Neuronal stem cell (in vitro differentiated cells): ENCODE results near the gene CD1D.

Experiments
- DNase-seq: peaks from one replicate; pipeline ENCODE4 v3.0.0-alpha.2; 2013; ENCODE audit warnings: low spot score
- H2AFZ ChIP-seq: one replicate; pipeline ENCODE4 v1.6.1; 2013; ENCODE audit warnings: mild to moderate bottlenecking, low read length, inconsistent platforms
- H2AK5ac ChIP-seq: 2 replicates; pipeline ENCODE4 v1.6.1; 2013; ENCODE audit warnings: low read depth, mild to moderate bottlenecking, inconsistent platforms, low read length, moderate library complexity, mixed read lengths
- H2BK120ac ChIP-seq: 2 replicates; pipeline ENCODE4 v1.6.1; 2013; ENCODE audit warnings: low read depth, mild to moderate bottlenecking, inconsistent platforms, low read length, moderate library complexity, mixed read lengths
- H2BK12ac ChIP-seq: one replicate; pipeline ENCODE4 v1.6.1; 2013; ENCODE audit warnings: low read length, inconsistent platforms
- H2BK15ac ChIP-seq: 2 replicates; pipeline ENCODE4 v1.6.1; 2013; ENCODE audit warnings: mild to moderate bottlenecking, low read length, inconsistent platforms, mixed read lengths
- H2BK5ac ChIP-seq: one replicate; pipeline ENCODE4 v1.6.1; 2013; ENCODE audit warnings: inconsistent platforms, mild to moderate bottlenecking, low read length, moderate library complexity
- H3K14ac ChIP-seq: one replicate; pipeline ENCODE4 v1.6.1; 2013; ENCODE audit warnings: low read length, inconsistent platforms
- H3K18ac ChIP-seq: 2 replicates; pipeline ENCODE4 v1.6.1; 2013; ENCODE audit warnings: low read length, inconsistent platforms
- H3K23ac ChIP-seq: 2 replicates; pipeline ENCODE4 v1.6.1; 2013; ENCODE audit warnings: low read depth, mild to moderate bottlenecking, mixed read lengths, low read length, inconsistent platforms; ENCODE audit not compliant: poor library complexity
- H3K27ac ChIP-seq: replicated peaks from 3 replicates; pipeline ENCODE4 v1.5.1; 2013; ENCODE audit warnings: low read length, inconsistent platforms
- H3K27me3 ChIP-seq, 3 experiments: 2 replicates each; pipeline ENCODE4 v1.6.1; 2013; ENCODE audit warnings: low read length in 3 of 3, mild to moderate bottlenecking in 2 of 3, inconsistent platforms in 1 of 3, low read depth in 1 of 3, mixed read lengths in 1 of 3, moderate library complexity in 1 of 3; ENCODE audit not compliant: control insufficient read depth in 3 of 3, insufficient read depth in 3 of 3
- H3K36me3 ChIP-seq, 2 donors: replicated peaks in 1 of 2; 2 replicates each; pipeline ENCODE4 v1.6.1; 2013; ENCODE audit warnings: low read length in 2 of 2; ENCODE audit not compliant: control insufficient read depth in 2 of 2, insufficient read depth in 2 of 2
- H3K4ac ChIP-seq: 2 replicates; pipeline ENCODE4 v1.6.1; 2013; ENCODE audit warnings: inconsistent platforms, mild to moderate bottlenecking, low read length, moderate library complexity
- H3K4me1 ChIP-seq, 2 donors: 1 replicate in 1 of 2; 2 replicates in 1 of 2; pipeline ENCODE4 v1.6.1; 2013; ENCODE audit warnings: low read length in 2 of 2, low read depth in 1 of 2; ENCODE audit not compliant: control insufficient read depth in 2 of 2, insufficient read depth in 1 of 2
- H3K4me2 ChIP-seq: one replicate; pipeline ENCODE4 v1.6.1; 2013; ENCODE audit warnings: mild to moderate bottlenecking, low read length, inconsistent platforms; ENCODE audit not compliant: insufficient read depth, poor library complexity, severe bottlenecking
- H3K4me3 ChIP-seq, 2 donors: 2 replicates each; pipeline ENCODE4 v1.5.1; 2013; ENCODE audit warnings: low read length in 2 of 2, mild to moderate bottlenecking in 2 of 2, inconsistent platforms in 1 of 2, moderate library complexity in 1 of 2
- H3K79me1 ChIP-seq: one replicate; pipeline ENCODE4 v1.6.1; 2013; ENCODE audit warnings: low read depth, mild to moderate bottlenecking, inconsistent platforms, low read length, moderate library complexity
- H3K9ac ChIP-seq: one replicate; pipeline ENCODE4 v1.6.1; 2013; ENCODE audit warnings: mild to moderate bottlenecking, low read depth, low read length, inconsistent platforms; ENCODE audit not compliant: poor library complexity
- H3K9me3 ChIP-seq, 2 donors: replicated peaks in 1 of 2; 2 replicates each; pipeline versions ENCODE3 to v1.6.1; 2013; ENCODE audit warnings: low read length in 2 of 2, mild to moderate bottlenecking in 2 of 2, inconsistent platforms in 1 of 2, low read depth in 1 of 2, mixed read lengths in 1 of 2, moderate library complexity in 1 of 2; ENCODE audit not compliant: control insufficient read depth in 2 of 2, insufficient read depth in 1 of 2
- H4K8ac ChIP-seq: one replicate; pipeline ENCODE4 v1.6.1; 2013; ENCODE audit warnings: low read depth, mild to moderate bottlenecking, inconsistent platforms, low read length, moderate library complexity
- H4K91ac ChIP-seq: one replicate; pipeline ENCODE4 v1.6.1; 2013; ENCODE audit warnings: low read length, low read depth, mild to moderate bottlenecking, inconsistent platforms; ENCODE audit not compliant: poor library complexity
- WGBS, 2 donors: extraction: QIAGEN DNeasy Blood & Tissue Kit; methylation state at CpG; one replicate each; pipeline ENCODE4 v1.1.7; 2013; ENCODE audit warnings: missing lambda C conversion rate in 2 of 2, mixed read lengths in 1 of 2; ENCODE audit not compliant: insufficient read length in 2 of 2, insufficient replicate concordance in 1 of 2; ENCODE audit errors: extremely low coverage in 2 of 2; 5-methylcytosine and 5-hydroxymethylcytosine counted together

CD1D gene

GRCh38 chr1:158159597-158159996 is 21.1 kb upstream of the CD1D start:
- Histone ChIP-seq H2AFZ (no peak overlapping the region), H3K27ac (no peak overlapping the region), H3K9ac (no peak overlapping the region), H4K8ac (no peak overlapping the region), H2AK5ac (no peak overlapping the region), H3K79me1 (no peaks in the 10 kb centered on the region), H3K14ac (no peak overlapping the region), H3K23ac (no peak overlapping the region), H3K36me3 (no peaks in the 10 kb centered on the region), H2BK5ac (no peak overlapping the region), H2BK120ac (no peak overlapping the region), H2BK15ac (no peak overlapping the region), H3K4ac (no peak overlapping the region), H3K27me3 (no peaks in the 10 kb centered on the region), H3K9me3 (no peaks in the 10 kb centered on the region), H3K4me1 (peaks cover 0 to 1% of the 10 kb centered on the region in 2 donors), H3K4me2 (no peak overlapping the region), H4K91ac (no peak overlapping the region), H3K18ac (no peak overlapping the region), H2BK12ac (no peak overlapping the region), H3K4me3 (no peak overlapping the region)
- no peak for DNase-seq

DNA sequence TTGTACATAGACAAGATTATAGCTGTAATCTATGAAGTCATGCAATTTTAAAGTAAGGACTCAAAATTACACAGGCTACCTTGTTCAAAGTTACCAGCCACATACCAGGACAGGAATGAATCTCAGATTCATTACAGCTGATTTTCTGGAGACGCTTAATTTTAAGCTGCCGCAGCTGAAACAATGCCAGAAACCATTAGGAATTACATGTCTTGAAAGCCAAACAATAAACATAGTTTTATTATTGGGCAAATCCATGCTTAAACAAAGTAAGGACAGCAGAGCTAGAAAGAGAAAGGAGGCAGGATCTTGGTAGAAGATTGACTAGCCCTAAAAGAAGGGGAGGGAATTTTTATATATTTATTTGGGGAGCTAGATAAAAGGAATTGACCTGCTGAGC is 19.2 kb upstream of the CD1D start:
- Histone ChIP-seq H2BK12ac (no peak overlapping the region), H2AK5ac (no peak overlapping the region), H3K4me2 (no peak overlapping the region), H4K8ac (no peak overlapping the region), H3K4ac (no peak overlapping the region), H2AFZ (no peak overlapping the region), H2BK5ac (no peak overlapping the region), H3K27me3 (no peaks in the 10 kb centered on the region), H3K4me3 (no peak overlapping the region), H3K9ac (no peak overlapping the region), H3K9me3 (no peaks in the 10 kb centered on the region), H3K14ac (no peak overlapping the region), H3K79me1 (no peaks in the 10 kb centered on the region), H2BK120ac (no peak overlapping the region), H3K18ac (no peak overlapping the region), H4K91ac (no peak overlapping the region), H3K36me3 (no peaks in the 10 kb centered on the region), H3K23ac (no peak overlapping the region), H2BK15ac (no peak overlapping the region), H3K27ac (no peak overlapping the region), H3K4me1 (peaks cover 0 to 1% of the 10 kb centered on the region in 2 donors)
- no CpG with 5 or more reads among the region's 2 CpGs for WGBS, 2 donors
- DNase-seq, result no peak

DNA sequence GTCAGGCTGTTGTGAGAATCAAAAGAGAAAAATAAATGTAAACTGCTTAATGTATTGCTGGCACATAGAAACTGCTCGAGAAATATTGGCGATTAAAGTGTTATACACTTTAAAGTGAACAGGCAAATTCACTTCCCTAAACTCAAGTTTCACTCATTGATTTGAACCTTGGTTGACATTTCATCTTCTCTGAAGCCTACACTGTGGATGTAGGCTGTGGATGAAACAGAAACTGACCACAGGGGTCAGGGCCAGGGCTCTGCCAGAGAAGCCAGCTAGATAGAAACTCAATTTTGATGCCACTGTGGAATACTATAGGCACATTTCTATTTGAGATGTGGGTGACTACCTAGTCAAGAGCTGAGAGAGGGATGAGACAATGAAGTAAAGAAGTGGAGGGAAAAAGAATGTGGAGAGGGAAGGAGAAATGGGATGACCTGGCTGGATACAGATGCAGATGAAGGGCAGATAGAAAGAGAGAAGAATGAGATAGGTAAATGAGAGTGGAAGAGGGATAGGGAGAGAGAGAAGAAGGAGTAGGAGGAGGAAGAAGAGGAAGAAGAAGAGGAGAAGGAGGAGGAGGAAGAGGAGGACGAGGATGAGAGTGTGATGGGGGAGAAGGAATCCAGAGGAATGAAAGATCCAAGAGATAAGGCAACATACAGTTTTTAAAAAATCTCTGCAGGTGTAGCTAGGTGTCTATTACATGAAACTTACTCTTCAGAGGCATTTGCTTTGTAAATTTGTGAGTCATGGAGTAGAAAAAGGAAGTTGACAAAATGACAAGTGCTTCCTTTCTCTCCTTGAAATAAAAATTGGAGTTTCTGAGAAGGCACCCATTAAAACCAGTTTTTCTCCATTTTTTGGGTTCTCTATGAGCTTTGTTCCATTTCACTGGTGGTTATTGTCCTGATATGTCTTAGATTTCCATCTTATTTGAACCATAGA is 17.4 kb upstream of the CD1D start:
- H3K18ac ChIP-seq, result no peak overlapping the region
- H4K8ac ChIP-seq, result no peak overlapping the region
- no peak overlapping the region for H2BK15ac ChIP-seq
- H3K27me3 ChIP-seq, result no peaks in the 10 kb centered on the region
- DNase-seq, result no peak
- H3K4me1 ChIP-seq, result peaks cover 0 to 1% of the 10 kb centered on the region in 2 donors
- WGBS, 2 donors, result 93% methylated on average over 1 of the region's 3 CpGs; no CpG with 5 or more reads in 1 of the 2 donors
- no peak overlapping the region for H4K91ac ChIP-seq
- H3K9me3 ChIP-seq, result no peaks in the 10 kb centered on the region
- H3K79me1 ChIP-seq, result no peaks in the 10 kb centered on the region
- H2BK120ac ChIP-seq, result no peak overlapping the region
- no peaks in the 10 kb centered on the region for H3K36me3 ChIP-seq
- H3K23ac ChIP-seq, result no peak overlapping the region
- H3K4me2 ChIP-seq, result no peak overlapping the region
- H2BK12ac ChIP-seq, result no peak overlapping the region
- no peak overlapping the region for H2BK5ac ChIP-seq
- no peak overlapping the region for H2AK5ac ChIP-seq
- H3K4ac ChIP-seq, result no peak overlapping the region
- H3K4me3 ChIP-seq, result no peak overlapping the region
- no peak overlapping the region for H3K27ac ChIP-seq
- no peak overlapping the region for H3K9ac ChIP-seq
- no peak overlapping the region for H3K14ac ChIP-seq
- H2AFZ ChIP-seq, result no peak overlapping the region

DNA sequence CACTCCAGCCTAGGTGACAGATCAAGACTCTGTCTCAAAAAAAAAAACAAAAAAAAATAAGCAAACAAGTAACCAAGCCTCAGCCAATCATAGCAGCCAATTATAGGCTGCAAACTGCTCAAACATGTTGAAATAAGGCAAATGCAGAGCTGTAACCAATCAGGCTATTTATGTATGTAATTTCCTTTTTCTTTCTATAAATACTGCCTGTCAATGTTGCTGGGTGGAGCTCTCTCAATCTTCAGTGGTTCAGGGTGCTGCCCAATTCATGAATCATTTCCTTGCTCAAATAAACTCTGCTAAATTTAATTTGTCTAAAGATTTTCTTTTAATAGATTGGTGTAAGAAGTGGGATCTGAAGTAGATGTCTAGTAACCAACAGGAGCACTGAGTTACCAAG is 11.6 kb upstream of the CD1D start:
- peaks cover 0 to 19% (median 0%) of the 10 kb centered on the region in 3 experiments for H3K27me3 ChIP-seq
- H3K4me2 ChIP-seq, result no peak overlapping the region
- no peak overlapping the region for H2BK12ac ChIP-seq

More for the DNA sequence above, 11.6 kb upstream of the CD1D start:
- Histone ChIP-seq H2AK5ac (no peak overlapping the region), H3K9me3 (no peaks in the 10 kb centered on the region), H3K14ac (no peak overlapping the region), H3K9ac (no peak overlapping the region), H3K79me1 (no peaks in the 10 kb centered on the region), H4K91ac (no peak overlapping the region), H2BK120ac (no peak overlapping the region), H4K8ac (no peak overlapping the region), H3K36me3 (no peaks in the 10 kb centered on the region), H2AFZ (no peak overlapping the region), H2BK5ac (no peak overlapping the region), H2BK15ac (no peak overlapping the region), H3K27ac (no peak overlapping the region), H3K4me3 (no peak overlapping the region), H3K4me1 (no peaks in the 10 kb centered on the region), H3K18ac (no peak overlapping the region), H3K23ac (no peak overlapping the region), H3K4ac (no peak overlapping the region)
- DNase-seq, result no peak
